SJCRH30 (cell line): ENCODE data around the gene EZH1. TPM values are rescaled to one million over a fixed set of nuclear protein-coding genes. Genes with fewer than 3 reads are reported as not detected.

Experiments used
- DNase-seq, 2 experiments: peaks; one replicate each; pipeline ENCODE4 v3.0.0-alpha.2; 2015 to 2020
- H3K27ac ChIP-seq: fragments of 250-450 bp; sonication (Bioruptor Pico); 2 replicates; pipeline ENCODE4 v1.5.1; 2020; ENCODE audit warnings: mild to moderate bottlenecking, moderate library complexity
- H3K27me3 ChIP-seq: fragments of 250-450 bp; sonication (Bioruptor Pico); 2 replicates; pipeline ENCODE4 v1.5.1; 2020; ENCODE audit warnings: mild to moderate bottlenecking, moderate library complexity
- H3K36me3 ChIP-seq: fragments of 250-450 bp; sonication (Bioruptor Pico); 2 replicates; pipeline ENCODE4 v1.5.1; 2020; ENCODE audit warnings: mild to moderate bottlenecking, moderate library complexity
- H3K4me1 ChIP-seq: fragments of 250-450 bp; sonication (Bioruptor Pico); 2 replicates; pipeline ENCODE4 v1.5.1; 2020; ENCODE audit warnings: mild to moderate bottlenecking, moderate library complexity
- H3K4me3 ChIP-seq: fragments of 250-450 bp; sonication (Bioruptor Pico); 2 replicates; pipeline ENCODE4 v1.5.1; 2020; ENCODE audit warnings: mild to moderate bottlenecking, moderate library complexity
- H3K9me3 ChIP-seq: fragments of 250-450 bp; sonication (Bioruptor Pico); replicated peaks from 2 replicates; pipeline ENCODE4 v1.5.1; 2020; ENCODE audit warnings: mild to moderate bottlenecking, moderate library complexity
- total RNA-seq: library from RNA; depleted of rRNA; stranded (reverse); fragments of >200 nt; shearing (Covaris generic); gene quantifications from 2 replicates; pipeline ENCODE4 v1.2.3, GENCODE V29; 2014

The EZH1 gene
- total RNA-seq, 1 experiment from 2014 or later = 27.0 TPM

DNA sequence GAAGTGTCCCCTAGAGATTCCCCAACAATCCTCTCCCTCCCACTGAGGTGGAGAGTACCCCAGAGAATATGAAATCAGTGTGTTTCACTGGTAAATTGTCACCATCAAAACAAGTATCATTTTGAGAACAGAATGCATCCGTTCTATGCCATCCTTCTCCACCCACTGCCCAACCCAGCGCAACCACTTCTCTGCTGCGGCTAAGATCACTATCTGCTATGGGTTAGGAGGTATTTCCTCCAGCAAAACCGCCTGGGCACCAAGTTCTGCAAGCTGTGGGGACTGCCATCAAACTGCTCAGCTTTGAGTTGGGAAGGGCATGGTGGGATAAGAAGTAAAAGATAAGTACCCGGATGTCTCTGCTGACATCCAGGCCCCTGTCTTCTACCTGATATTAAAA is 38.1 kb downstream of the EZH1 start:
- H3K36me3 ChIP-seq = peaks cover 36% of the 10 kb centered on the region

GRCh38 chr17:42704837-42705494 is 39.9 kb downstream of the EZH1 start:
- Histone ChIP-seq H3K27ac (no peak overlapping the region), H3K27me3 (no peaks in the 10 kb centered on the region), H3K4me1 (no peaks in the 10 kb centered on the region), H3K9me3 (no peaks in the 10 kb centered on the region), H3K36me3 (peaks cover 35% of the 10 kb centered on the region), H3K4me3 (no peak overlapping the region)
- no peak for DNase-seq

More for the DNA sequence above, 38.1 kb downstream of the EZH1 start:
- Histone ChIP-seq H3K4me3 (no peak overlapping the region), H3K27ac (no peak overlapping the region), H3K9me3 (no peaks in the 10 kb centered on the region), H3K4me1 (no peaks in the 10 kb centered on the region), H3K27me3 (no peaks in the 10 kb centered on the region)
- no peak for DNase-seq

- H3K4me1 ChIP-seq = peaks cover 3% of the 10 kb centered on the region; the same call in 1 of the 2 replicates
- H3K9me3 ChIP-seq = no peaks in the 10 kb centered on the region
- peaks cover 31% of the 10 kb centered on the region for H3K36me3 ChIP-seq
- H3K27me3 ChIP-seq = no peaks in the 10 kb centered on the region
- DNase-seq = no peak
- no peak overlapping the region for H3K27ac ChIP-seq
- H3K4me3 ChIP-seq = no peak overlapping the region
These were observed 40.4 kb downstream of the EZH1 start for GRCh38 chr17:42704490-42704836.

DNA sequence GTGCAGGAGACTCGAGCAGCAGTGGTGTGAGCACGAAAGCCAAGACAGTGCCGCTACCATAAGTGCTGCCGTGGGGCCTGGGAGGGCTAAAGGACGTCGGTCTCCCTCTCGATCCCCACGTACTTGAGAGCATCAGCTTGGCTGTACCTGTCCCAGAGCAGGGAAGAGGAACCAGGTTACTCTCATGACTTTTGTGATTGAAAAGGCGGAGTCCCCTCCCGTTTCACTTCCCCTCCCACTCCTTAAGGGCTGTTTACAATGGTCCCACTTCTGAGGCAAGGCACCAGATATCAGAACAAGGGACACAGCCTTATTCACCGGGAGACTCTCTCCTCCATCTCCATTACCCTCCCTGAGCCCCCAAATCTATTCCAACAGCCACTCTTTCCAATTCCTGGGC is 42.4 kb downstream of the EZH1 start:
- peaks cover 10% of the 10 kb centered on the region for H3K4me1 ChIP-seq
- H3K27ac ChIP-seq = no peak overlapping the region
- DNase-seq = no peak
- no peaks in the 10 kb centered on the region for H3K9me3 ChIP-seq
- H3K27me3 ChIP-seq = no peaks in the 10 kb centered on the region
- peaks cover 22% of the 10 kb centered on the region for H3K36me3 ChIP-seq
- H3K4me3 ChIP-seq = no peak overlapping the region

- no peak for DNase-seq
- Histone ChIP-seq H3K4me3 (no peak overlapping the region), H3K4me1 (peaks cover 10% of the 10 kb centered on the region), H3K27me3 (no peaks in the 10 kb centered on the region), H3K36me3 (peaks cover 19% of the 10 kb centered on the region), H3K27ac (no peak overlapping the region), H3K9me3 (no peaks in the 10 kb centered on the region)
These were observed 44.1 kb downstream of the EZH1 start for GRCh38 chr17:42700586-42701289.

DNA sequence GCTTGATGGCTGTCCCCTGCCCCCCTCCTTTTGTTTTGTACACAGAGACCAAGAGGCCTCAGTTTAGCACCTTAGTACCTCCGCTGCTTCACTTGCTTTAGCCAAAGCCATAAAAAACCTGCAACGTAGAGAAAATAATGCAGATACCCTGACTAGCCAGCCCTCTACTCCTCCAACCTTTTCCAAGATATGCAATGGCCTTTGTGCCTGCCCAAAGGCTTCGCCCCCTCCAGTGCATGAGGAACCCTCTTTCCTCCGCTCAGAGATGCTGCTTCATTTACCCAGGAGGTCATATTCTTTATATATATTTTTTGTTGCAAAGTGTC is 45.5 kb downstream of the EZH1 start:
- no peaks in the 10 kb centered on the region for H3K27me3 ChIP-seq
- H3K4me1 ChIP-seq = peaks cover 10% of the 10 kb centered on the region
- no peak overlapping the region for H3K27ac ChIP-seq
- H3K36me3 ChIP-seq = peaks cover 8% of the 10 kb centered on the region
- H3K9me3 ChIP-seq = no peaks in the 10 kb centered on the region
- DNase-seq = no peak
- H3K4me3 ChIP-seq = no peak overlapping the region

- no peaks in the 10 kb centered on the region for H3K9me3 ChIP-seq
- peaks cover 10% of the 10 kb centered on the region for H3K4me1 ChIP-seq
- peaks cover 4% of the 10 kb centered on the region; the same call in 1 of the 2 replicates for H3K36me3 ChIP-seq
- peak; percentile 75 to 83 for DNase-seq
- H3K27ac ChIP-seq = no peak overlapping the region
- no peak overlapping the region for H3K4me3 ChIP-seq
- no peaks in the 10 kb centered on the region for H3K27me3 ChIP-seq
These were observed 46.0 kb downstream of the EZH1 start for GRCh38 chr17:42698736-42699414.

GRCh38 chr17:42697108-42697811 is 47.6 kb downstream of the EZH1 start:
- no peaks in the 10 kb centered on the region for H3K36me3 ChIP-seq
- H3K27me3 ChIP-seq = no peaks in the 10 kb centered on the region
- H3K4me3 ChIP-seq = no peak overlapping the region
- peaks cover 10% of the 10 kb centered on the region for H3K4me1 ChIP-seq
- no peak for DNase-seq
- H3K9me3 ChIP-seq = no peaks in the 10 kb centered on the region
- H3K27ac ChIP-seq = no peak overlapping the region

GRCh38 chr17:42695500-42695899 is 49.3 kb downstream of the EZH1 start:
- Histone ChIP-seq H3K27me3 (no peaks in the 10 kb centered on the region), H3K27ac (no peak overlapping the region), H3K9me3 (no peaks in the 10 kb centered on the region), H3K36me3 (no peaks in the 10 kb centered on the region), H3K4me3 (no peak overlapping the region), H3K4me1 (peaks cover 10% of the 10 kb centered on the region)
- no peak for DNase-seq

- no peaks in the 10 kb centered on the region for H3K27me3 ChIP-seq
- H3K36me3 ChIP-seq = no peaks in the 10 kb centered on the region
- DNase-seq = no peak
- H3K4me1 ChIP-seq = peaks cover 8% of the 10 kb centered on the region
- H3K4me3 ChIP-seq = no peak overlapping the region
- H3K9me3 ChIP-seq = no peaks in the 10 kb centered on the region
- H3K27ac ChIP-seq = no peak overlapping the region
These were observed 50.3 kb downstream of the EZH1 start for GRCh38 chr17:42694524-42694923.

DNA sequence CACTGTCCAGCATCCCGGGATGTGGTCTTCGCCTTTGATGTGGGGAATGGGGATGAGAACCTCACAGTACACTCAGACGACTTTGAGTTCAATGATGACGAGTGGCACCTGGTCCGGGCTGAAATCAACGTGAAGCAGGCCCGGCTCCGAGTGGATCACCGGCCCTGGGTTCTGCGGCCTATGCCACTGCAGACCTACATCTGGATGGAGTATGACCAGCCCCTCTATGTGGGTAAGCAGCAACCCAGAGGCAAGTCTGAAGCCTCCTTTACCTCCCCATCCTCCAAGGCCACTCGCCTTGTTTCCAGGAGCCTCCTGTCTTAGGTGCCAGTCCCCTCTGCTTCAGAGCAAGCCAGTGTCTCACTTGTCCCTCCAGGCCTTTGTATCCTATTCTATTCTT is 52.4 kb downstream of the EZH1 start:
- Histone ChIP-seq H3K9me3 (no peaks in the 10 kb centered on the region), H3K4me1 (no peaks in the 10 kb centered on the region), H3K4me3 (no peak overlapping the region), H3K27me3 (no peaks in the 10 kb centered on the region), H3K36me3 (no peaks in the 10 kb centered on the region), H3K27ac (no peak overlapping the region)
- DNase-seq = no peak

GRCh38 chr17:42691021-42691545 is 53.8 kb downstream of the EZH1 start:
- Histone ChIP-seq H3K9me3 (no peaks in the 10 kb centered on the region), H3K27me3 (no peaks in the 10 kb centered on the region), H3K4me3 (no peak overlapping the region), H3K36me3 (no peaks in the 10 kb centered on the region), H3K4me1 (no peaks in the 10 kb centered on the region), H3K27ac (no peak overlapping the region)
- DNase-seq = no peak

- H3K36me3 ChIP-seq = no peaks in the 10 kb centered on the region
These were observed 54.2 kb downstream of the EZH1 start for GRCh38 chr17:42690596-42690995.

DNA sequence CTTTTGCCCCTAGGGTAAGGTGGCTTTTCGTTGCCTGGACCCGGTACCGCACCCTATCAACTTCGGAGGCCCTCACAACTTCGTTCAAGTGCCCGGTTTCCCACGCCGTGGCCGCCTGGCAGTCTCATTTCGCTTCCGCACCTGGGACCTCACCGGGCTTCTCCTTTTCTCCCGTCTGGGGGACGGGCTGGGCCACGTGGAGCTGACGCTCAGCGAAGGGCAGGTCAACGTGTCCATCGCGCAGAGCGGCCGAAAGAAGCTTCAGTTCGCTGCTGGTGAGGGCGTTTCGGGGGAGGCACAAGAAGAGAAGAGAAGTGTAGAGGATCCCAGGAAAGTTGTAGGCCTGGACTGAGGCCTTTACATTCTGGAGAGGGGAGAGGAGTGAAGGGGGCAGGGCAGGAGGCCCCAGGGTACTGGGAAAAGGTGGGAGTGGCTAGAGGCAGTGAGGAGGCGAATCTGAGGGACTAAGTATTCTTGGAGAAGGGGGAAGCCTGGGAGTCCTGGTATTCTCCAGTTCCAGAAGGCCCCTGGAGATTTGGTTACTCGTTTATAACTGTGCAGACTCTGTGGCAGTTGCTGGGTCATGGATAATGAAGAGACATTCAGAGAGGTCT is 57.0 kb downstream of the EZH1 start:
- Histone ChIP-seq H3K27ac (no peak overlapping the region), H3K4me1 (no peaks in the 10 kb centered on the region), H3K36me3 (no peaks in the 10 kb centered on the region), H3K4me3 (no peak overlapping the region), H3K27me3 (no peaks in the 10 kb centered on the region), H3K9me3 (no peaks in the 10 kb centered on the region)
- no peak for DNase-seq

More at GRCh38 chr17:42690596-42690995, 54.2 kb downstream of the EZH1 start:
- H3K27me3 ChIP-seq = no peaks in the 10 kb centered on the region
- H3K4me3 ChIP-seq = no peak overlapping the region
- H3K4me1 ChIP-seq = no peaks in the 10 kb centered on the region
- no peaks in the 10 kb centered on the region for H3K9me3 ChIP-seq
- H3K27ac ChIP-seq = no peak overlapping the region
- DNase-seq = no peak
